KMS-11 (cell line): Measurements from ENCODE around the gene ST7.

Experiments
- H2AFZ ChIP-seq: fragments of 200-600 bp; sonication (generic); 2 replicates; pipeline ENCODE4 v1.6.1; 2016; ENCODE audit warnings: antibody characterized with exemption, mixed run types, low read depth
- H3K27ac ChIP-seq: fragments of 200-600 bp; sonication (generic); 2 replicates; pipeline ENCODE4 v1.6.1; 2016; ENCODE audit warnings: mild to moderate bottlenecking, mixed run types
- H3K27me3 ChIP-seq: fragments of 200-600 bp; sonication (generic); 2 replicates; pipeline ENCODE4 v1.6.1; 2017; ENCODE audit warnings: mild to moderate bottlenecking, low read depth, mixed run types, moderate library complexity; ENCODE audit not compliant: insufficient read depth
- H3K36me3 ChIP-seq: fragments of 200-600 bp; sonication (generic); 2 replicates; pipeline ENCODE4 v1.6.1; 2017; ENCODE audit warnings: mild to moderate bottlenecking, mixed run types; ENCODE audit not compliant: insufficient read depth
- H3K4me1 ChIP-seq: fragments of 200-600 bp; sonication (generic); 2 replicates; pipeline ENCODE4 v1.6.1; 2016; ENCODE audit warnings: mild to moderate bottlenecking, low read depth, mixed run types; ENCODE audit not compliant: poor library complexity, severe bottlenecking
- H3K4me2 ChIP-seq: fragments of 200-600 bp; sonication (generic); 2 replicates; pipeline ENCODE4 v1.7.0; 2016; ENCODE audit warnings: mild to moderate bottlenecking, mixed run types
- H3K4me3 ChIP-seq: fragments of 200-600 bp; sonication (generic); IDR thresholded peaks from 2 replicates; pipeline ENCODE4 v1.6.1; 2017; ENCODE audit warnings: low read depth, low read length, mixed read lengths; ENCODE audit not compliant: insufficient read depth
- H3K79me2 ChIP-seq: fragments of 200-600 bp; sonication (generic); 2 replicates; pipeline ENCODE4 v1.6.1; 2016; ENCODE audit warnings: low read depth, mixed run types; ENCODE audit not compliant: insufficient read depth
- H3K9ac ChIP-seq: fragments of 200-600 bp; sonication (generic); 2 replicates; pipeline ENCODE4 v1.6.1; 2016; ENCODE audit warnings: mild to moderate bottlenecking, mixed run types
- H4K20me1 ChIP-seq: fragments of 200-600 bp; sonication (generic); 2 replicates; pipeline ENCODE4 v1.6.1; 2016; ENCODE audit warnings: mild to moderate bottlenecking, mixed run types; ENCODE audit not compliant: insufficient read depth
- CTCF ChIP-seq: fragments of 200-600 bp; sonication (generic); conservative IDR thresholded peaks from 2 replicates; pipeline ENCODE4 v1.6.1; 2017; ENCODE audit warnings: low read depth, mild to moderate bottlenecking, antibody characterized with exemption, low read length, moderate library complexity, mixed read lengths

ST7 gene

GRCh38 chr7:116912269-116912909, 40.9 kb upstream of the ST7 start:
- Histone ChIP-seq H3K79me2 (no peaks in the 10 kb centered on the region), H3K9ac (no peak overlapping the region), H3K27ac (no peak overlapping the region), H2AFZ (no peak overlapping the region), H4K20me1 (no peaks in the 10 kb centered on the region), H3K4me1 (no peaks in the 10 kb centered on the region), H3K4me3 (no peak overlapping the region), H3K27me3 (no peaks in the 10 kb centered on the region), H3K36me3 (peaks cover 9% of the 10 kb centered on the region; the same call in 1 of the 2 replicates), H3K4me2 (no peak overlapping the region)
- no peak for TF ChIP-seq CTCF

- Histone ChIP-seq H3K4me1 (no peaks in the 10 kb centered on the region), H3K4me2 (no peak overlapping the region), H3K36me3 (0 out of 2 replicates have a peak, but pooled peaks cover 4% of the 10 kb centered on the region), H3K9ac (no peak overlapping the region), H3K4me3 (no peak overlapping the region), H2AFZ (no peak overlapping the region), H3K27me3 (no peaks in the 10 kb centered on the region), H4K20me1 (no peaks in the 10 kb centered on the region), H3K27ac (no peak overlapping the region), H3K79me2 (no peaks in the 10 kb centered on the region)
- TF ChIP-seq CTCF: no peak
Measured at GRCh38 chr7:116918704-116919103, 34.6 kb upstream of the ST7 start.

- Histone ChIP-seq H4K20me1 (no peaks in the 10 kb centered on the region), H3K27ac (no peak overlapping the region), H3K79me2 (no peaks in the 10 kb centered on the region), H3K4me2 (no peak overlapping the region), H3K9ac (no peak overlapping the region), H3K4me1 (no peaks in the 10 kb centered on the region), H2AFZ (no peak overlapping the region), H3K27me3 (no peaks in the 10 kb centered on the region), H3K4me3 (no peak overlapping the region), H3K36me3 (0 out of 2 replicates have a peak, but pooled peaks cover 4% of the 10 kb centered on the region)
- TF ChIP-seq CTCF: no peak
Measured at GRCh38 chr7:116920359-116920758, 32.9 kb upstream of the ST7 start.

GRCh38 chr7:116922545-116922944, 30.8 kb upstream of the ST7 start:
- Histone ChIP-seq H4K20me1 (no peaks in the 10 kb centered on the region), H3K4me2 (no peak overlapping the region), H3K9ac (no peak overlapping the region), H2AFZ (no peak overlapping the region), H3K4me1 (no peaks in the 10 kb centered on the region), H3K36me3 (0 out of 2 replicates have a peak, but pooled peaks cover 4% of the 10 kb centered on the region), H3K27me3 (no peaks in the 10 kb centered on the region), H3K4me3 (no peak overlapping the region), H3K27ac (no peak overlapping the region), H3K79me2 (no peaks in the 10 kb centered on the region)
- TF ChIP-seq CTCF: no peak
